ENCODE measurements around the gene MAP3K2. TPM values are rescaled to one million over a fixed set of nuclear protein-coding genes. Genes with fewer than 3 reads are reported as not detected.

The MAP3K2 gene
- total RNA-seq, 4 donors from 2014 or later, result 33.8 to 46.4 (median 39.4) TPM

DNA sequence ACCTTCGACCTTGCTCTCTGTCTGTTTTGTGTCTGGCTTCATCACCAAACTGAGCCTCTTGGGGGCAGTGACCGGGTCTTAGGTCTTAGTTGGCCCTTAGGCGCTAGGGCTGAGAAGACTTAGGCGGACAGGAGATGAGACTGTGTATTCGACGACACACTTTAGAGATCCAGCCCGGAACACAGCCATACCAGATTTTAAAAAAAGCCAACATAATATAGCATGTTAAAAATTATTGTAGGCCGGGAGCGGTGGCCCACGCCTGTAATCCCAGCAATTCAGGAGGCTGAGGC is 21.0 kb upstream of the MAP3K2 start:
- in situ Hi-C loops (cut with MboI; ENCODE audit: low sequenced_read_pairs in 4 of 4) (loop anchor here in 1 of 4 donors (25.0 kb wide), 1 partner anchor 321 kb away; no protein-coding TSS in a partner anchor), intact Hi-C loops (cut with DNase I; ENCODE audit: low total_unique reads) (no loop called here)
- Histone ChIP-seq H3K4me3 (peak overlapping the region; percentile 47 to 59 (median 54)), H3K9me3 (no peaks in the 10 kb centered on the region), H3K27me3 (no peaks in the 10 kb centered on the region), H3K27ac (peak overlapping the region; percentile 86 to 95 (median 89)), H3K4me1 (peaks cover 16 to 25% of the 10 kb centered on the region in 2 donors), H3K36me3 (no peaks in the 10 kb centered on the region)
- ATAC-seq (no peak), DNase-seq (no peak)
- TF ChIP-seq POLR2A (IDR thresholded peaks at IDR 0.05), result no peak
- TF ChIP-seq, protein P1, sequence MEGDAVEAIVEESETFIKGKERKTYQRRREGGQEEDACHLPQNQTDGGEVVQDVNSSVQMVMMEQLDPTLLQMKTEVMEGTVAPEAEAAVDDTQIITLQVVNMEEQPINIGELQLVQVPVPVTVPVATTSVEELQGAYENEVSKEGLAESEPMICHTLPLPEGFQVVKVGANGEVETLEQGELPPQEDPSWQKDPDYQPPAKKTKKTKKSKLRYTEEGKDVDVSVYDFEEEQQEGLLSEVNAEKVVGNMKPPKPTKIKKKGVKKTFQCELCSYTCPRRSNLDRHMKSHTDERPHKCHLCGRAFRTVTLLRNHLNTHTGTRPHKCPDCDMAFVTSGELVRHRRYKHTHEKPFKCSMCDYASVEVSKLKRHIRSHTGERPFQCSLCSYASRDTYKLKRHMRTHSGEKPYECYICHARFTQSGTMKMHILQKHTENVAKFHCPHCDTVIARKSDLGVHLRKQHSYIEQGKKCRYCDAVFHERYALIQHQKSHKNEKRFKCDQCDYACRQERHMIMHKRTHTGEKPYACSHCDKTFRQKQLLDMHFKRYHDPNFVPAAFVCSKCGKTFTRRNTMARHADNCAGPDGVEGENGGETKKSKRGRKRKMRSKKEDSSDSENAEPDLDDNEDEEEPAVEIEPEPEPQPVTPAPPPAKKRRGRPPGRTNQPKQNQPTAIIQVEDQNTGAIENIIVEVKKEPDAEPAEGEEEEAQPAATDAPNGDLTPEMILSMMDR (IDR thresholded peaks at IDR 0.05 in 4 of 5, conservative IDR thresholded peaks at IDR 0.05 in 1 of 5), result no peak

DNA sequence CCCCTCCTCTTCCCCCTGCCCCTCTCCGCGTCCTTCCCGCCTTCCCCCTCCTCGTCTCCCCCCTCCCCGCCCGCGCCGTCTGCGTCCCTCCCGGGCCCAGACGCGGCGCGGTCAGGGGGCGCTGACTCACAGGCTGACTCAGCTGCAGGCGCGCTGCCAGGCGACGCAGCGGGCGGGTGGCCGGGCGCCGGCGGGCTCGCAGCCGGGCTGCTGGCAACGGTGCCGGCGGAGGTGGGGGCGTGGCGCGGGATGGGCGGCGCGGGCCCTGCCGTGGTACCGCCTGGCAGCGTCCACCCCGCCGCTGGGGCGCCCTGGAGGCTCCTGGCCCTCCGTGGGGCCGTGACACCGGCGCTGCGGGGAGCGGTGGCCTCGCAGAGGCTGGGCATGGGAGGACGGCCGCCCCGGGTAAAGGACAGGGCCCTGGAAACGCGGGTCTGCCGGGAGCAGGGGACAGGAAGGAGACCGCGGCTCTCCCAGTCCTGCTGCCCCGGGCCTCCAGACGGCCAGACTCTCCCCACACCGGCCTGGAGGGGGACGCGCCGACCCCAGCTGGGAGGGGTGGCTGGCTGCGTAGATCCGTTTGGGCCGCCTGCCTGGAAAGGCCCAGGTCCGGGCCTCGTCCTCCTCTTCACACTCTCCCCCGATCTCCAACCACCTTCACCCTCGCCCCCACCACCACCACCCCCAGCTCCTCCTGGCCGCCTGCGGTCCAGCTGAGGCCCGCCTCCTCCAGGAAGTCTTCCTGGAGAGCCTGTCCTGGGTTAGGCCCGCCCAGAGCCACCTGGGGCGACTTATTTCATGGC is 20.4 kb upstream of the MAP3K2 start:
- peak overlapping the region; percentile 47 to 59 (median 54) for H3K4me3 ChIP-seq
- H3K36me3 ChIP-seq, result no peaks in the 10 kb centered on the region
- DNase-seq (peak; percentile 80 to 90), ATAC-seq (peak; percentile 63 to 70)
- in situ Hi-C loops (cut with MboI; ENCODE audit: low sequenced_read_pairs in 4 of 4) (loop anchor here in 1 of 4 donors (25.0 kb wide), 1 partner anchor 321 kb away; no protein-coding TSS in a partner anchor), intact Hi-C loops (cut with DNase I; ENCODE audit: low total_unique reads) (no loop called here)
- H3K4me1 ChIP-seq, result peaks cover 16 to 25% of the 10 kb centered on the region in 2 donors
- no peaks in the 10 kb centered on the region for H3K27me3 ChIP-seq
- TF ChIP-seq, protein P1 (IDR thresholded peaks at IDR 0.05 in 4 of 5, conservative IDR thresholded peaks at IDR 0.05 in 1 of 5), result peak in 1 of 5 experiments; percentile 6
- peak; percentile 85 to 92 for TF ChIP-seq POLR2A (IDR thresholded peaks at IDR 0.05)
- no peaks in the 10 kb centered on the region for H3K9me3 ChIP-seq
- H3K27ac ChIP-seq, result peak overlapping the region; percentile 86 to 95 (median 89)

DNA sequence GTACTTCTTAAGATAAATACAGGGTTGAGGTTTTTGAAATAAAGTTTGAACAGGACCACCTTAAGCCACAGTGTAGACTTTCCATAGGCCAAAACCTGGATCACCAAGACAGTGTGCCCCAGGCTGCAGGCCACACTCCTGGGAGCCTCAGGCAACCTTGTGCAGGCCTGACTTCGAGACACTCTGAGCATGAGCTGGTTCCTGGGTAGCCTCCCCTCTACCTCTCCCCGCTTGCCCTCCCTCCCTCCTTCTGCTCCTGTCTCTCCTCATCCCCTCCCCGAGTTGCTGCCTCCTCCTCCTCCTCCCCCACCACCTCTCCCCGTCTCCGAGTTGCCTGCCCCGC is 19.9 kb upstream of the MAP3K2 start:
- TF ChIP-seq, protein P1 (IDR thresholded peaks at IDR 0.05 in 4 of 5, conservative IDR thresholded peaks at IDR 0.05 in 1 of 5), result no peak
- TF ChIP-seq POLR2A (IDR thresholded peaks at IDR 0.05), result no peak
- Histone ChIP-seq H3K27ac (peak overlapping the region; percentile 86 to 95 (median 89)), H3K4me3 (peak overlapping the region; percentile 29 to 59 (median 52)), H3K36me3 (no peaks in the 10 kb centered on the region), H3K9me3 (no peaks in the 10 kb centered on the region), H3K4me1 (peaks cover 16 to 24% of the 10 kb centered on the region in 2 donors), H3K27me3 (no peaks in the 10 kb centered on the region)
- in situ Hi-C loops (cut with MboI; ENCODE audit: low sequenced_read_pairs in 4 of 4), result loop anchor here in 1 of 4 donors (25.0 kb wide), 1 partner anchor 320 kb away; no protein-coding TSS in a partner anchor
- DNase-seq, result no peak
- peak; percentile 12 to 48 for ATAC-seq
- intact Hi-C loops (cut with DNase I; ENCODE audit: low total_unique reads), result loop anchor here (1.0 kb wide), 1 partner anchor 19 kb away; no protein-coding TSS in a partner anchor

DNA sequence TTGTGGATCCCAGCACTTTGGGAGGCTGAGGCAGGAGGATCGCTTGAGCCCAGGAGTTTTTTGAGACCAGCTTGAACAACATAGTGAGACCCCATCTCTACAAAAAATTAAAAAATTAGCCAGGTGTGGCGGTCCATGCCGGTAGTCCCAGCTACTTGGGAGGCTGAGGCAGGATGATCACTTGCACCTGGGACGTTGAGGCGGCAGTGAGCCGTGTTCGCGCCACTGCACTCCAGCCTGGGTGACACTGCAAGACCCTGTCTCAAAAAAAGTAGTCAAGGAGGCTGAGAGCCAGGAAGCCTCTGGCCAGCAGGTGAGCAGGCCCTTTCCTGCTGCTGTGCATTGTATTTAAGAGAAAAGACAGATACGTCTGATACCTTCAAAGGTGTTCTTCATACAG is 19.3 kb upstream of the MAP3K2 start:
- DNase-seq, result no peak
- peaks cover 16 to 20% of the 10 kb centered on the region in 2 donors for H3K4me1 ChIP-seq
- intact Hi-C loops (cut with DNase I; ENCODE audit: low total_unique reads), result loop anchor here (1.0 kb wide), 1 partner anchor 19 kb away; no protein-coding TSS in a partner anchor

More for the DNA sequence above, 19.3 kb upstream of the MAP3K2 start:
- in situ Hi-C loops (cut with MboI; ENCODE audit: low sequenced_read_pairs in 4 of 4), result loop anchor here in 1 of 4 donors (25.0 kb wide), 1 partner anchor 320 kb away; no protein-coding TSS in a partner anchor
- ATAC-seq, result no peak
- Histone ChIP-seq H3K27ac (peak overlapping the region; percentile 86 to 95 (median 89)), H3K27me3 (no peaks in the 10 kb centered on the region), H3K4me3 (no peak overlapping the region), H3K9me3 (no peaks in the 10 kb centered on the region), H3K36me3 (no peaks in the 10 kb centered on the region)
- TF ChIP-seq, protein P1 (IDR thresholded peaks at IDR 0.05 in 4 of 5, conservative IDR thresholded peaks at IDR 0.05 in 1 of 5), result no peak
- TF ChIP-seq POLR2A (IDR thresholded peaks at IDR 0.05), result no peak

Data from gastrocnemius medialis (tissue), 4 donors.